HepG2 (cell line): Measurements from ENCODE around the gene ELP2. TPM values are rescaled to one million over a fixed set of nuclear protein-coding genes. Genes with fewer than 3 reads are reported as not detected.

ENCODE experiments used
- BRCA1 ChIP-seq: sonication (generic); formaldehyde crosslinking; IDR thresholded peaks from 2 replicates; pipeline ENCODE4 v1.4.0; 2020; ENCODE audit warnings: missing genetic modification reagents
- CCAR2 ChIP-seq: fragments of 200-400 bp; formaldehyde crosslinking; optimal IDR thresholded peaks from 2 replicates; pipeline ENCODE3; 2018; ENCODE audit warnings: low read depth, mild to moderate bottlenecking, low read length, moderate library complexity
- DR1 ChIP-seq: sonication (generic); formaldehyde crosslinking; IDR thresholded peaks from 2 replicates; pipeline ENCODE4 v1.8.0; 2021; ENCODE audit warnings: mild to moderate bottlenecking, missing genetic modification reagents, inconsistent platforms
- E2F5 ChIP-seq: sonication (generic); formaldehyde crosslinking; conservative IDR thresholded peaks from 2 replicates; pipeline ENCODE4 v1.4.0; 2020; ENCODE audit warnings: missing genetic modification reagents
- FOXP1 ChIP-seq, 2 experiments: fragments of 450-650 bp in 1 of 2; IDR thresholded peaks; 2 replicates each; pipeline ENCODE4 v1.6.1; 2017 to 2018; ENCODE audit warnings: antibody characterized with exemption in 1 of 2
- GMEB1 ChIP-seq: sonication (generic); formaldehyde crosslinking; IDR thresholded peaks from 2 replicates; pipeline ENCODE4 v1.5.1; 2020; ENCODE audit warnings: missing genetic modification reagents, mild to moderate bottlenecking, borderline replicate concordance
- GPN1 ChIP-seq: sonication (generic); formaldehyde crosslinking; IDR thresholded peaks from 2 replicates; pipeline ENCODE4 v1.5.1; 2020; ENCODE audit warnings: missing genetic modification reagents, borderline replicate concordance
- HOMEZ ChIP-seq: IDR thresholded peaks from 2 replicates; pipeline ENCODE4 v1.6.1; 2016; ENCODE audit warnings: low read depth
- JUND ChIP-seq: sonication (generic); formaldehyde crosslinking; IDR thresholded peaks from 2 replicates; pipeline ENCODE4 v1.8.0; 2022; ENCODE audit warnings: mild to moderate bottlenecking, missing genetic modification reagents
- RBAK ChIP-seq: sonication (generic); formaldehyde crosslinking; IDR thresholded peaks from 2 replicates; pipeline ENCODE4 v1.5.1; 2020; ENCODE audit warnings: mild to moderate bottlenecking, missing genetic modification reagents
- RBFOX2 ChIP-seq: fragments of 200-400 bp; formaldehyde crosslinking; IDR thresholded peaks from 2 replicates; pipeline ENCODE4 v1.6.1; 2017; ENCODE audit warnings: low read depth, mild to moderate bottlenecking, low read length
- SRSF4 ChIP-seq: fragments of 200-400 bp; formaldehyde crosslinking; IDR thresholded peaks from one replicate; pipeline ENCODE4 v1.6.1; 2018; ENCODE audit warnings: mild to moderate bottlenecking, low read depth, low read length, moderate library complexity; ENCODE audit not compliant: poor library complexity, severe bottlenecking
- STAT5B ChIP-seq: sonication (generic); formaldehyde crosslinking; IDR thresholded peaks from 2 replicates; pipeline ENCODE4 v1.4.0; 2020; ENCODE audit warnings: missing genetic modification reagents
- TEF ChIP-seq: sonication (generic); formaldehyde crosslinking; IDR thresholded peaks from 2 replicates; pipeline ENCODE4 v1.5.0; 2020; ENCODE audit warnings: missing genetic modification reagents
- THRA ChIP-seq: sonication (generic); formaldehyde crosslinking; IDR thresholded peaks from 2 replicates; pipeline ENCODE4 v1.4.0; 2020; ENCODE audit warnings: missing genetic modification reagents, borderline replicate concordance
- TOE1 ChIP-seq: sonication (generic); formaldehyde crosslinking; IDR thresholded peaks from 2 replicates; pipeline ENCODE4 v1.4.0; 2020; ENCODE audit warnings: mild to moderate bottlenecking, missing genetic modification reagents
- ZBTB43 ChIP-seq: sonication (generic); formaldehyde crosslinking; conservative IDR thresholded peaks from 2 replicates; pipeline ENCODE4 v1.4.0; 2020; ENCODE audit warnings: missing genetic modification reagents
- ZBTB7A ChIP-seq: sonication (generic); formaldehyde crosslinking; IDR thresholded peaks from 2 replicates; pipeline ENCODE4 v1.8.0; 2022; ENCODE audit warnings: mild to moderate bottlenecking, missing genetic modification reagents
- ZFP90 ChIP-seq: sonication (generic); formaldehyde crosslinking; IDR thresholded peaks from 2 replicates; pipeline ENCODE4 v1.8.0; 2022; ENCODE audit warnings: missing genetic modification reagents, mild to moderate bottlenecking, inconsistent platforms, borderline replicate concordance
- ZNF205 ChIP-seq: IDR thresholded peaks from 2 replicates; pipeline ENCODE4 v1.6.1; 2018; ENCODE audit warnings: missing biosample characterization, missing genetic modification reagents
- ZSCAN12 ChIP-seq: sonication (generic); formaldehyde crosslinking; IDR thresholded peaks from 2 replicates; pipeline ENCODE4 v1.9.0; 2021; ENCODE audit warnings: mild to moderate bottlenecking, missing genetic modification reagents
- polyA plus RNA-seq, 8 experiments: library from polyadenylated mRNA; depleted of rRNA in 3 of 8; stranded (reverse) in 7 of 8; unstranded in 1 of 8; fragments of >200 nt; fragmentation: Illumina TruSeq in 4 of 8; extraction: Trizol in 4 of 8; gene quantifications; 2 replicates each; pipeline versions ENCODE4 v1.2.1 to v1.2.3, GENCODE V29; 2011 to 2016; ENCODE audit warnings: low read depth in 4 of 8, missing spikeins in 1 of 8, mixed read lengths in 1 of 8; ENCODE audit not compliant: insufficient read depth in 1 of 8
- total RNA-seq, 5 experiments: library from RNA; depleted of rRNA; stranded (reverse); fragments of >200 nt; fragmentation: Illumina TruSeq; extraction: Trizol; gene quantifications; 2 replicates each; pipeline ENCODE4 v1.2.3, GENCODE V29; 2016; ENCODE audit warnings: low read depth in 1 of 5

ELP2 gene
- total and polyA plus RNA-seq, 2 of the 13 experiments (the other 11 are each of a cell fraction or from before 2014, with no cell fraction given), result 98.7 to 100 TPM

GRCh38 chr18:36129300-36130038 lies at the start of gene ELP2, which contains the start of gene SLC39A6 (continued):
- TF ChIP-seq E2F5 (CRISPR knock-in tag), result no peak; the same call in 1 of the 2 replicates
- peak; percentile 81 for TF ChIP-seq GMEB1
- no peak for TF ChIP-seq FOXP1 (IDR thresholded peaks at IDR 0.05)
- TF ChIP-seq FOXP1 (CRISPR knock-in tag; IDR thresholded peaks at IDR 0.05), result no peak; the same call in 1 of the 2 replicates
- TF ChIP-seq TEF (CRISPR knock-in tag), result no peak; the same call in 1 of the 2 replicates
- TF ChIP-seq HOMEZ, result peak; percentile 40; the same call in 1 of the 2 replicates
- no peak for TF ChIP-seq SRSF4
- peak; percentile 91 for TF ChIP-seq RBFOX2
- TF ChIP-seq JUND (CRISPR knock-in tag), result no peak; the same call in 1 of the 2 replicates
- peak; percentile 70 for TF ChIP-seq ZBTB43 (CRISPR knock-in tag)
- no peak for TF ChIP-seq CCAR2
- TF ChIP-seq DR1 (CRISPR knock-in tag), result peak; percentile 41
- TF ChIP-seq GPN1, result no peak
- TF ChIP-seq STAT5B (CRISPR knock-in tag), result peak; percentile 10; the same call in 1 of the 2 replicates
- TF ChIP-seq BRCA1, result peak; percentile 85; the same call in 1 of the 2 replicates
- 0 out of 2 replicates have a peak, but pooled peaks have one; percentile 55 for TF ChIP-seq ZFP90 (CRISPR knock-in tag)
- TF ChIP-seq THRA, result peak; percentile 1; the same call in 1 of the 2 replicates
- TF ChIP-seq ZBTB7A (CRISPR knock-in tag), result peak; percentile 65
- peak; percentile 23; the same call in 1 of the 2 replicates for TF ChIP-seq ZNF205 (CRISPR knock-in tag)
- TF ChIP-seq RBAK (CRISPR knock-in tag), result no peak
- TF ChIP-seq ZSCAN12 (CRISPR knock-in tag), result 0 out of 2 replicates have a peak, but pooled peaks have one; percentile 70
- no peak; the same call in none of the 2 replicates for TF ChIP-seq TOE1 (CRISPR knock-in tag)
